CD4-positive, alpha-beta T cell (primary cell): ENCODE data around the gene MED31. TPM values are rescaled to one million over a fixed set of nuclear protein-coding genes. Genes with fewer than 3 reads are reported as not detected.
"Not testable (repeated sequence)": the region's sequence is repeated elsewhere in the genome, so short reads cannot be mapped to it uniquely, and the experiment has no call there.

Experiments used
- ATAC-seq: fragments of 200-7000 bp; cut with Tn5 transposase; one replicate; pipeline ENCODE4 v1.10.0; 2022; ENCODE audit warnings: mild to moderate bottlenecking; ENCODE audit not compliant: poor library complexity
- CTCF ChIA-PET: fragments of 350-600 bp; sonication (Branson Sonifier 250); formaldehyde crosslinking; loops from one replicate; lab custom pipeline; 2021; ENCODE audit warnings: antibody characterized with exemption, inconsistent platforms; lab: Charles Lee
- POLR2A ChIA-PET: fragments of 350-600 bp; sonication (Branson Sonifier 250); formaldehyde crosslinking; loops from one replicate; lab custom pipeline; 2021; ENCODE audit warnings: antibody characterized with exemption, inconsistent platforms; lab: Charles Lee
- DNase-seq, 14 experiments: peaks; one replicate each; pipeline ENCODE4 v3.0.0-alpha.2; 2013 to 2020; ENCODE audit warnings: mixed read lengths in 2 of 14
- H3K27ac ChIP-seq, 2 donors: one replicate each; pipeline versions ENCODE4 v1.5.1 to v1.7.0; 2013; ENCODE audit warnings: low read length in 2 of 2, low read depth in 1 of 2, mild to moderate bottlenecking in 1 of 2
- H3K27me3 ChIP-seq, 2 experiments: 1 replicate in 1 of 2; 2 replicates in 1 of 2; pipeline versions ENCODE4 v1.6.1 to v1.7.0; 2013; ENCODE audit warnings: low read length in 2 of 2, control low read depth in 1 of 2, mild to moderate bottlenecking in 1 of 2, moderate library complexity in 1 of 2; ENCODE audit not compliant: insufficient read depth in 2 of 2, control insufficient read depth in 1 of 2
- H3K36me3 ChIP-seq: one replicate; pipeline ENCODE4 v1.6.1; 2013; ENCODE audit warnings: low read length, control low read depth; ENCODE audit not compliant: insufficient read depth
- H3K4me1 ChIP-seq: one replicate; pipeline ENCODE4 v1.6.1; 2013; ENCODE audit warnings: low read length, control low read depth; ENCODE audit not compliant: insufficient read depth
- H3K4me3 ChIP-seq: one replicate; pipeline ENCODE4 v1.5.1; 2013; ENCODE audit warnings: mild to moderate bottlenecking, low read length, moderate library complexity
- H3K9me3 ChIP-seq, 2 experiments: 1 replicate in 1 of 2; 2 replicates in 1 of 2; pipeline versions ENCODE4 v1.6.1 to v1.7.0; 2013; ENCODE audit warnings: low read length in 2 of 2, mild to moderate bottlenecking in 2 of 2, control low read depth in 1 of 2, moderate library complexity in 1 of 2; ENCODE audit not compliant: control insufficient read depth in 1 of 2, insufficient read depth in 1 of 2
- H3K27ac Mint-ChIP-seq: one replicate; pipeline ENCODE4 v1.8.0; 2020; ENCODE audit warnings: mixed read lengths
- H3K27me3 Mint-ChIP-seq: one replicate; pipeline ENCODE4 v1.8.0; 2021; ENCODE audit warnings: mixed read lengths
- H3K36me3 Mint-ChIP-seq: one replicate; pipeline ENCODE4 v1.8.0; 2021; ENCODE audit warnings: low read depth, mixed read lengths
- H3K4me1 Mint-ChIP-seq: one replicate; pipeline ENCODE4 v1.8.0; 2021; ENCODE audit warnings: low read depth, mixed read lengths
- H3K4me3 Mint-ChIP-seq: one replicate; pipeline ENCODE4 v1.8.0; 2020; ENCODE audit warnings: mild to moderate bottlenecking, mixed read lengths
- H3K9me3 Mint-ChIP-seq: one replicate; pipeline ENCODE4 v1.8.0; 2020; ENCODE audit warnings: mixed read lengths
- intact Hi-C, 2 experiments: fragments of 100-400 bp; cut with DNase I in 1 of 2; cut with micrococcal nuclease in 1 of 2; formaldehyde crosslinking; loops; one replicate each; pipeline versions ENCODE4 v1.15.1 to v1.9.0; 2023 to 2025; cut with DNase I, micrococcal nuclease
- total RNA-seq, 174 experiments: library from RNA in 2 of 174; stranded (reverse) in 2 of 174; gene quantifications; one replicate each; pipeline ENCODE4 v1.2.3 and lab custom pipeline; 2021 to 2026
- TF ChIP-seq, protein P1 (sequence below): fragments of 200-600 bp; IDR thresholded peaks from one replicate; pipeline ENCODE4 v1.8.0; 2022; ENCODE audit warnings: antibody characterized with exemption, mild to moderate bottlenecking

MED31 gene
- total RNA-seq, 2 experiments from 2014 or later = 31.4 to 32.0 TPM

DNA sequence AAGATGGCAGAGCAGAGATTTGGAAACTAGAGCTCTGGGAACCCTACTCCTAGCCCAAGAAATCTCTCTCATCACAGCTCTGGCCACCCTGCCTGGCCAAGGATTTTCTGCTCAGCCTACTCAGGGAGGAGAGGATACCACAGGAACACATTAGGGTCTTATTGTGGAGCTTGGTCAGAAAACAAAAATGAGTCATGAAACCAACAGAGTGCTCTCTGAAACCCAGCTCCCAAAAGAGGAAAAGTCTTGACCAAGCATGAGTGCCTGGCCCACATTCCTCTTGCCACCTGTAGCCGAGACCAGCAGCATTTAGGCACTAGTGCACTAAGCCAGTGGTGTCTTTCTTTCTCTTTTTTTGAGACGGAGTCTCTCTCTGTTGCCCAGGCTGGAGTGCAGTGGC is 43.6 kb upstream of the MED31 start:
- H3K9me3 ChIP-seq = no peaks in the 10 kb centered on the region
- H3K27ac Mint-ChIP-seq = no peak overlapping the region

DNA sequence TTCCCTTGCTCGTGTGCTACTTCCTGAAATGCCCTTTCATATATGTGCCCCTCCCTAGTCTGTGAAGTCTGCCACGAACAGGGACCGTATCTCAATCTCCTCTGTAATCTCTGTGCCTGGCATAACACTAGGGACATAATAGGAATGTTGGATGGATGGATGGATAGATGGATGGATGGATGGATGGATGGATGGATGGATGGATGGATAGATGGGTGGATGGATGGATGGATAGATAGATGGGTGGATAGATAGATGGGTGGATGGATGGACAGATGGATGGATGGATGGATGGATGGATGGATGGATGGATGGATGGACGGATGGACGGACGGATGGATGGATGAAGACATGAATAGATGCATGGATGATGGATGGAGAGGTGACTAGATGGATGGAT is 40.6 kb upstream of the MED31 start:
- H3K36me3 ChIP-seq, DNase-seq, H3K4me1 ChIP-seq, H3K27ac Mint-ChIP-seq, H3K4me1 Mint-ChIP-seq, intact Hi-C loops, ATAC-seq, H3K4me3 Mint-ChIP-seq, H3K36me3 Mint-ChIP-seq, CTCF ChIA-PET, H3K27ac ChIP-seq, H3K9me3 Mint-ChIP-seq, H3K4me3 ChIP-seq, H3K9me3 ChIP-seq, POLR2A ChIA-PET: not testable (repeated sequence)
- peaks cover 62% of the 10 kb centered on the region for H3K27me3 Mint-ChIP-seq
- H3K27me3 ChIP-seq = peaks cover 11 to 18% of the 10 kb centered on the region in 2 experiments

More for the DNA sequence above, 43.6 kb upstream of the MED31 start:
- H3K9me3 Mint-ChIP-seq = no peaks in the 10 kb centered on the region
- ChIA-PET POLR2A (no interaction called here), CTCF (no interaction called here)
- TF ChIP-seq, protein P1, sequence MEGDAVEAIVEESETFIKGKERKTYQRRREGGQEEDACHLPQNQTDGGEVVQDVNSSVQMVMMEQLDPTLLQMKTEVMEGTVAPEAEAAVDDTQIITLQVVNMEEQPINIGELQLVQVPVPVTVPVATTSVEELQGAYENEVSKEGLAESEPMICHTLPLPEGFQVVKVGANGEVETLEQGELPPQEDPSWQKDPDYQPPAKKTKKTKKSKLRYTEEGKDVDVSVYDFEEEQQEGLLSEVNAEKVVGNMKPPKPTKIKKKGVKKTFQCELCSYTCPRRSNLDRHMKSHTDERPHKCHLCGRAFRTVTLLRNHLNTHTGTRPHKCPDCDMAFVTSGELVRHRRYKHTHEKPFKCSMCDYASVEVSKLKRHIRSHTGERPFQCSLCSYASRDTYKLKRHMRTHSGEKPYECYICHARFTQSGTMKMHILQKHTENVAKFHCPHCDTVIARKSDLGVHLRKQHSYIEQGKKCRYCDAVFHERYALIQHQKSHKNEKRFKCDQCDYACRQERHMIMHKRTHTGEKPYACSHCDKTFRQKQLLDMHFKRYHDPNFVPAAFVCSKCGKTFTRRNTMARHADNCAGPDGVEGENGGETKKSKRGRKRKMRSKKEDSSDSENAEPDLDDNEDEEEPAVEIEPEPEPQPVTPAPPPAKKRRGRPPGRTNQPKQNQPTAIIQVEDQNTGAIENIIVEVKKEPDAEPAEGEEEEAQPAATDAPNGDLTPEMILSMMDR = no peak
- Histone ChIP-seq H3K27ac (no peak overlapping the region), H3K4me1 (no peaks in the 10 kb centered on the region), H3K27me3 (peaks cover 11% of the 10 kb centered on the region in 2 experiments), H3K4me3 (no peak overlapping the region), H3K36me3 (no peaks in the 10 kb centered on the region)
- H3K36me3 Mint-ChIP-seq = no peaks in the 10 kb centered on the region
- peaks cover 48% of the 10 kb centered on the region for H3K27me3 Mint-ChIP-seq
- intact Hi-C loops = no loop called here
- DNase-seq = no peak
- H3K4me3 Mint-ChIP-seq = no peak overlapping the region
- no peak for ATAC-seq
- H3K4me1 Mint-ChIP-seq = no peaks in the 10 kb centered on the region

DNA sequence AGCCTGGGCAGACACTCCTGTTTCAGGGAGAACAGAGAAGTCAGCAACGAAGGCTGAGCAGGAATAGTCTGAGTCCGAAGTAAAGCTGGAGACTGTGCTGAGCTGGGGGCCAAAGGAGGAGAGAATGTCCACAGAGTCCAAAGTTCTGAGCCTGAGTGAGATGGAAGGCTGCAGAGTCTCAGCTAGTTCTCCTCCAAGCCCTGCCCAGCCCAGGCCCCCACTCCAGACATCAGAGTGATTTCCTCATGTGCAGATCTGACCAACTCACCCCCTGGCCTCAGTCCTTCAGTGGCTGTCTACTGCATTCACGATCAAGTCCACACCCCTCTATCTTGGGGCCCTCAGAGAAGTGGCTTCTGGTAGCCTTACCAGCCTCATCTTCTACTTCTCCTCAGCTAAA is 40.1 kb upstream of the MED31 start:
- Mint-ChIP-seq H3K4me3 (no peak overlapping the region), H3K9me3 (no peaks in the 10 kb centered on the region), H3K4me1 (no peaks in the 10 kb centered on the region), H3K27me3 (peaks cover 64% of the 10 kb centered on the region), H3K36me3 (no peaks in the 10 kb centered on the region), H3K27ac (no peak overlapping the region)
- ATAC-seq (no peak), DNase-seq (no peak)
- CTCF ChIA-PET = no interaction called here
- Histone ChIP-seq H3K27me3 (peaks cover 11 to 18% of the 10 kb centered on the region in 2 experiments), H3K4me1 (no peaks in the 10 kb centered on the region), H3K27ac (no peak overlapping the region), H3K36me3 (no peaks in the 10 kb centered on the region), H3K9me3 (no peaks in the 10 kb centered on the region), H3K4me3 (no peak overlapping the region)
- intact Hi-C loops = no loop called here
- POLR2A ChIA-PET = no interaction called here
- TF ChIP-seq, protein P1 = no peak

DNA sequence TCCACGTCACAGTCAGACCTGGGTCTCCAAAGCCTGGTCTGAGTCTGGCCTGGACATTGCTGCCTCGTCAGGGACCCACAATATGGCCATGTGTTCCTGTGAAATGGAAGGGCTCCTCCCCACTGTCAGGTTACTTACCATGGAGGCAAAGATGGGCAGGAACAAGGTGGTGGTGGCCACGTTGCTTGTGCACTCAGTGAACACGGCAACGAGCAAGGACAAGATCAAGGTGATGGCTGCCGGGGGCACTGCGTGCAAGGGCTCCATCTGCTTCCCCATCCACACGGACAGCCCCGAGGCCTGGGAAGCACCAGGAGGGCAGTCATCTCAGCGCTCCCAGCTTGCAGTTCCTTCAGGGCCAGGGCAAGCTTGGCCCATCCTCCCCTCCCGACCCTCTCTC is 39.2 kb upstream of the MED31 start:
- ATAC-seq (no peak), DNase-seq (no peak)
- H3K4me1 Mint-ChIP-seq = no peaks in the 10 kb centered on the region
- Histone ChIP-seq H3K27ac (no peak overlapping the region), H3K9me3 (no peaks in the 10 kb centered on the region), H3K4me3 (no peak overlapping the region), H3K36me3 (no peaks in the 10 kb centered on the region), H3K27me3 (peaks cover 11 to 18% of the 10 kb centered on the region in 2 experiments), H3K4me1 (no peaks in the 10 kb centered on the region)
- POLR2A ChIA-PET = no interaction called here
- no peak overlapping the region for H3K4me3 Mint-ChIP-seq
- no peak overlapping the region for H3K27ac Mint-ChIP-seq
- peaks cover 69% of the 10 kb centered on the region for H3K27me3 Mint-ChIP-seq
- intact Hi-C loops = no loop called here
- TF ChIP-seq, protein P1 = no peak
- CTCF ChIA-PET = no interaction called here
- H3K9me3 Mint-ChIP-seq = no peaks in the 10 kb centered on the region
- H3K36me3 Mint-ChIP-seq = no peaks in the 10 kb centered on the region
